Measurements from ENCODE around the gene TENM3.

Gene TENM3

DNA sequence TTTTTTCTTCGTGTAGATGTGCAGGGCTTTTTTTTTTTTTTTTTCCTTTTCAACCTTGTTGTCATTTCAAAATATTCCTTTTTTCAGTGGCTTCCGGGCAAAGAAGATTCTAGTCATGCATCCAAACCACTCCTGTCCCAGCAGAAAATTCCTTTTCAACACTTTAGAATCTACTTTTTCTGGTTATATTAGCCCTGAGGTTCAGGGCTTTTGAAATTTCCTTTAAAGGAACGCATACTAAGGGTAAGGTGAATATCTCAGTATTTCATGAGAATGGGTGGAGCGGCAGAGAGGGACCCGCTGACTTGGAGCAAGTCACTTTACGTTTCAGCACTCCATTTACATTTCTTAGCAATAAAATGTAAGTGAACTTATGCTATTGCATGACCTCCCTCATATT is 15.6 kb upstream of the TENM3 start (continued):
- no peak for TF ChIP-seq ZNF596 (tag by site-specific recombination; IDR thresholded peaks at IDR 0.05)
- TF ChIP-seq HOXA7 (CRISPR knock-in tag; IDR thresholded peaks at IDR 0.05; ENCODE audit: borderline replicate concordance), result no peak
- TF ChIP-seq, protein P1, sequence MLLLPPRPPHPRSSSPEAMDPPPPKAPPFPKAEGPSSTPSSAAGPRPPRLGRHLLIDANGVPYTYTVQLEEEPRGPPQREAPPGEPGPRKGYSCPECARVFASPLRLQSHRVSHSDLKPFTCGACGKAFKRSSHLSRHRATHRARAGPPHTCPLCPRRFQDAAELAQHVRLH (tag by site-specific recombination; IDR thresholded peaks at IDR 0.05), result no peak
- TF ChIP-seq ZNF600 (tag by site-specific recombination; IDR thresholded peaks at IDR 0.05), result no peak
- no peak for TF ChIP-seq ZNF664 (tag by site-specific recombination; IDR thresholded peaks at IDR 0.05)
- no peak for TF ChIP-seq ZNF660 (tag by site-specific recombination; IDR thresholded peaks at IDR 0.05)

DNA sequence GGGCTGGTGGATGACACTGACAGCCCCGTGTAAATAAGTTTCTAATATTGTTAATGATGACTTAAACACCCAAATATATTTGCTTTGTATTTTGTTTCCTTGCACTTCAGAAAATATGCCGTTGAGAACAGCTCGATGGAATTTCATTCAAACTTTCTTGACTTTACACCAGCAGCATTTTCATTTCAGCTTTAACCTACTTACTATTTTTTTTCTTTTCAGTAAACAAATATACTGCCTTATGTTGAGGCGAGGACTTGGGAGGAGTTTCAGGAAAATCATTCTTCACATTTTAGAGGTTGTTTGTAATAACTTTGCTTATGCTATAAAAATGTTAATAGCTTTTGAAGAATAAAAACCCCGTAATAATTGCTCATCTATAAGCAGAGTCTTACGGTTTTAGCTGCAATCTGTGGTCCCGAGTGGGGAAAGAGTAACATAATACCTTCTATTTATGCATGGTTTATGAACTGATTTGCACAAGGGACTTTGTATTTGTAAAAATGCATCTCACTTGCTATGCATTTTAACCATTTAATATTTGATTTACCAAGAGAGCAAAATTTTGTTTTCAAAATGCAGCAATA is 14.1 kb upstream of the TENM3 start:
- TF ChIP-seq KLF7 (tag by site-specific recombination; IDR thresholded peaks at IDR 0.05; ENCODE audit: borderline replicate concordance) (no peak), ZNF610 (tag by site-specific recombination; IDR thresholded peaks at IDR 0.05; ENCODE audit: borderline replicate concordance) (no peak), ZFP69B (tag by site-specific recombination; IDR thresholded peaks at IDR 0.05) (no peak)
- TF ChIP-seq, protein P2, sequence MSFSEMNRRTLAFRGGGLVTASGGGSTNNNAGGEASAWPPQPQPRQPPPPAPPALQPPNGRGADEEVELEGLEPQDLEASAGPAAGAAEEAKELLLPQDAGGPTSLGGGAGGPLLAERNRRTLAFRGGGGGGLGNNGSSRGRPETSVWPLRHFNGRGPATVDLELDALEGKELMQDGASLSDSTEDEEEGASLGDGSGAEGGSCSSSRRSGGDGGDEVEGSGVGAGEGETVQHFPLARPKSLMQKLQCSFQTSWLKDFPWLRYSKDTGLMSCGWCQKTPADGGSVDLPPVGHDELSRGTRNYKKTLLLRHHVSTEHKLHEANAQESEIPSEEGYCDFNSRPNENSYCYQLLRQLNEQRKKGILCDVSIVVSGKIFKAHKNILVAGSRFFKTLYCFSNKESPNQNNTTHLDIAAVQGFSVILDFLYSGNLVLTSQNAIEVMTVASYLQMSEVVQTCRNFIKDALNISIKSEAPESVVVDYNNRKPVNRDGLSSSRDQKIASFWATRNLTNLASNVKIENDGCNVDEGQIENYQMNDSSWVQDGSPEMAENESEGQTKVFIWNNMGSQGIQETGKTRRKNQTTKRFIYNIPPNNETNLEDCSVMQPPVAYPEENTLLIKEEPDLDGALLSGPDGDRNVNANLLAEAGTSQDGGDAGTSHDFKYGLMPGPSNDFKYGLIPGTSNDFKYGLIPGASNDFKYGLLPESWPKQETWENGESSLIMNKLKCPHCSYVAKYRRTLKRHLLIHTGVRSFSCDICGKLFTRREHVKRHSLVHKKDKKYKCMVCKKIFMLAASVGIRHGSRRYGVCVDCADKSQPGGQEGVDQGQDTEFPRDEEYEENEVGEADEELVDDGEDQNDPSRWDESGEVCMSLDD (tag by site-specific recombination; IDR thresholded peaks at IDR 0.05), result no peak
- H3K4me1 ChIP-seq (ENCODE audit: control insufficient read depth, insufficient read depth, low read length), result peaks cover 3% of the 10 kb centered on the region; the same call in 1 of the 2 replicates
- POLR2A ChIA-PET, result no interaction called here
- no peaks in the 10 kb centered on the region for H3K36me3 ChIP-seq (ENCODE audit: control insufficient read depth in 2 of 2, insufficient read depth in 1 of 2, low read length in 2 of 2)
- no peaks in the 10 kb centered on the region for H3K9me3 ChIP-seq (ENCODE audit: control insufficient read depth, insufficient read depth, low read depth, low read length)
- CTCF ChIA-PET, result no interaction called here
- no peak overlapping the region for H3K4me3 ChIP-seq (ENCODE audit: low read depth, low read length)
- H3K27ac ChIP-seq (ENCODE audit: extremely low read depth, low read depth, low read length), result no peak overlapping the region

DNA sequence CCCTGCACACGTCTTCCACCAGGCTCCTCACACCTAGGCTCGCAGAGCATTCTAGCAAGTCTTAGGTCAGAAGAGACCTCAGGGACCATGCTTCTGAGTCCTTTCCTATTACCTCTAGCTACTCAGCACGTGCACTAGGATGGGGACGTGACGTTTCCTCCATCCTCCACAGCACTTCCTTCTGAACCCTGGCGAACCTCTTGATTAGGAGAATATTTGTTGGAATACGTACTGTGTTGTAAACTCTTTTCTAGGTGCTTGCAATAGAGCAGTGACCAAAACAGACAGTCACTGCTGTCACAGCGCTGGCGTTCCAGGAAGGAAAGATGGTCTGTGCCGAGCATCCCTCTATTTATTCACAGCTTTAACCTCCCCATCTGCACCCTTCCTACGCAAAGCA is 12.9 kb upstream of the TENM3 start:
- Histone ChIP-seq H3K9me3 (ENCODE audit: control insufficient read depth, insufficient read depth, low read depth, low read length) (no peaks in the 10 kb centered on the region), H3K36me3 (ENCODE audit: control insufficient read depth in 2 of 2, insufficient read depth in 1 of 2, low read length in 2 of 2) (no peaks in the 10 kb centered on the region), H3K4me3 (ENCODE audit: low read depth, low read length) (no peak overlapping the region), H3K27ac (ENCODE audit: extremely low read depth, low read depth, low read length) (no peak overlapping the region), H3K4me1 (ENCODE audit: control insufficient read depth, insufficient read depth, low read length) (peaks cover 3% of the 10 kb centered on the region; the same call in 1 of the 2 replicates)
- ChIA-PET POLR2A (no interaction called here), CTCF (no interaction called here)
- TF ChIP-seq, protein P3, sequence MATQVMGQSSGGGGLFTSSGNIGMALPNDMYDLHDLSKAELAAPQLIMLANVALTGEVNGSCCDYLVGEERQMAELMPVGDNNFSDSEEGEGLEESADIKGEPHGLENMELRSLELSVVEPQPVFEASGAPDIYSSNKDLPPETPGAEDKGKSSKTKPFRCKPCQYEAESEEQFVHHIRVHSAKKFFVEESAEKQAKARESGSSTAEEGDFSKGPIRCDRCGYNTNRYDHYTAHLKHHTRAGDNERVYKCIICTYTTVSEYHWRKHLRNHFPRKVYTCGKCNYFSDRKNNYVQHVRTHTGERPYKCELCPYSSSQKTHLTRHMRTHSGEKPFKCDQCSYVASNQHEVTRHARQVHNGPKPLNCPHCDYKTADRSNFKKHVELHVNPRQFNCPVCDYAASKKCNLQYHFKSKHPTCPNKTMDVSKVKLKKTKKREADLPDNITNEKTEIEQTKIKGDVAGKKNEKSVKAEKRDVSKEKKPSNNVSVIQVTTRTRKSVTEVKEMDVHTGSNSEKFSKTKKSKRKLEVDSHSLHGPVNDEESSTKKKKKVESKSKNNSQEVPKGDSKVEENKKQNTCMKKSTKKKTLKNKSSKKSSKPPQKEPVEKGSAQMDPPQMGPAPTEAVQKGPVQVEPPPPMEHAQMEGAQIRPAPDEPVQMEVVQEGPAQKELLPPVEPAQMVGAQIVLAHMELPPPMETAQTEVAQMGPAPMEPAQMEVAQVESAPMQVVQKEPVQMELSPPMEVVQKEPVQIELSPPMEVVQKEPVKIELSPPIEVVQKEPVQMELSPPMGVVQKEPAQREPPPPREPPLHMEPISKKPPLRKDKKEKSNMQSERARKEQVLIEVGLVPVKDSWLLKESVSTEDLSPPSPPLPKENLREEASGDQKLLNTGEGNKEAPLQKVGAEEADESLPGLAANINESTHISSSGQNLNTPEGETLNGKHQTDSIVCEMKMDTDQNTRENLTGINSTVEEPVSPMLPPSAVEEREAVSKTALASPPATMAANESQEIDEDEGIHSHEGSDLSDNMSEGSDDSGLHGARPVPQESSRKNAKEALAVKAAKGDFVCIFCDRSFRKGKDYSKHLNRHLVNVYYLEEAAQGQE (tag by site-specific recombination; IDR thresholded peaks at IDR 0.05), result no peak

DNA sequence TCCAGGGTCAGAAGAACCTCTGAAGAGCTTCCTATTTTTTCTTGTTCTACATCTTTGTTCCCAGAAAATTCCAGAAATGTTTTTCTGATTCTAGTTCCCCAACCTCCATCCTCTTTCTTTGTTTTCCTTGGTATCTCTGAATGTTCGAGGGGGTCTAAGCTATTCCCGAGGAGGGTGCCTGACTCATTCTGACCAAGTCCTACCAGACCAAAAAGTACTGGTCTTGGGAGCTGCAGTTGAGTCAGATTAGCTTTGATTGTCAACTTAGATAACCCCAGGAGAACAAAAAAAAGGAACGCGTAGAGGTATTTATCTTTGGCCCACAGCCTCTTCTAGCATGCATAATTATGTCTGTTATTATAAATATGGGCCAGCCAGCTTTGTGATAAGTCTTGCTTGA is 12.1 kb upstream of the TENM3 start:
- ChIA-PET POLR2A (no interaction called here), CTCF (no interaction called here)
- H3K4me1 ChIP-seq (ENCODE audit: control insufficient read depth, insufficient read depth, low read length), result peaks cover 3% of the 10 kb centered on the region; the same call in 1 of the 2 replicates
- no peak overlapping the region for H3K27ac ChIP-seq (ENCODE audit: extremely low read depth, low read depth, low read length)
- no peak overlapping the region for H3K4me3 ChIP-seq (ENCODE audit: low read depth, low read length)
- H3K36me3 ChIP-seq (ENCODE audit: control insufficient read depth in 2 of 2, insufficient read depth in 1 of 2, low read length in 2 of 2), result no peaks in the 10 kb centered on the region
- no peaks in the 10 kb centered on the region for H3K9me3 ChIP-seq (ENCODE audit: control insufficient read depth, insufficient read depth, low read depth, low read length)
- TF ChIP-seq, protein P4, sequence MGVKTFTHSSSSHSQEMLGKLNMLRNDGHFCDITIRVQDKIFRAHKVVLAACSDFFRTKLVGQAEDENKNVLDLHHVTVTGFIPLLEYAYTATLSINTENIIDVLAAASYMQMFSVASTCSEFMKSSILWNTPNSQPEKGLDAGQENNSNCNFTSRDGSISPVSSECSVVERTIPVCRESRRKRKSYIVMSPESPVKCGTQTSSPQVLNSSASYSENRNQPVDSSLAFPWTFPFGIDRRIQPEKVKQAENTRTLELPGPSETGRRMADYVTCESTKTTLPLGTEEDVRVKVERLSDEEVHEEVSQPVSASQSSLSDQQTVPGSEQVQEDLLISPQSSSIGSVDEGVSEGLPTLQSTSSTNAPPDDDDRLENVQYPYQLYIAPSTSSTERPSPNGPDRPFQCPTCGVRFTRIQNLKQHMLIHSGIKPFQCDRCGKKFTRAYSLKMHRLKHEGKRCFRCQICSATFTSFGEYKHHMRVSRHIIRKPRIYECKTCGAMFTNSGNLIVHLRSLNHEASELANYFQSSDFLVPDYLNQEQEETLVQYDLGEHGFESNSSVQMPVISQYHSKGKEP (tag by site-specific recombination; IDR thresholded peaks at IDR 0.05), result no peak
- TF ChIP-seq ZNF514 (tag by site-specific recombination; IDR thresholded peaks at IDR 0.05) (no peak), ZNF133 (tag by site-specific recombination; IDR thresholded peaks at IDR 0.05) (no peak), ZNF596 (tag by site-specific recombination; IDR thresholded peaks at IDR 0.05) (no peak), OSR2 (tag by site-specific recombination; IDR thresholded peaks at IDR 0.05) (no peak)
- TF ChIP-seq, protein P3 (tag by site-specific recombination; IDR thresholded peaks at IDR 0.05), result no peak
- TF ChIP-seq, protein P5, sequence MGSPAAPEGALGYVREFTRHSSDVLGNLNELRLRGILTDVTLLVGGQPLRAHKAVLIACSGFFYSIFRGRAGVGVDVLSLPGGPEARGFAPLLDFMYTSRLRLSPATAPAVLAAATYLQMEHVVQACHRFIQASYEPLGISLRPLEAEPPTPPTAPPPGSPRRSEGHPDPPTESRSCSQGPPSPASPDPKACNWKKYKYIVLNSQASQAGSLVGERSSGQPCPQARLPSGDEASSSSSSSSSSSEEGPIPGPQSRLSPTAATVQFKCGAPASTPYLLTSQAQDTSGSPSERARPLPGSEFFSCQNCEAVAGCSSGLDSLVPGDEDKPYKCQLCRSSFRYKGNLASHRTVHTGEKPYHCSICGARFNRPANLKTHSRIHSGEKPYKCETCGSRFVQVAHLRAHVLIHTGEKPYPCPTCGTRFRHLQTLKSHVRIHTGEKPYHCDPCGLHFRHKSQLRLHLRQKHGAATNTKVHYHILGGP (tag by site-specific recombination; IDR thresholded peaks at IDR 0.05), result no peak
